Urinary bladder (tissue), 4 donors: ENCODE measurements around the gene ZSWIM4. TPM values are rescaled to one million over a fixed set of nuclear protein-coding genes. Genes with fewer than 3 reads are reported as not detected.

Experiments
- DNase-seq: peaks from one replicate; pipeline ENCODE4 v3.0.0-alpha.2; 2015; ENCODE audit errors: extremely low spot score
- H3K27ac ChIP-seq: one replicate; pipeline ENCODE4 v1.5.1; 2013; ENCODE audit warnings: low read depth, mild to moderate bottlenecking, moderate library complexity
- H3K36me3 ChIP-seq: one replicate; pipeline ENCODE4 v1.6.1; 2013; ENCODE audit warnings: mild to moderate bottlenecking, moderate library complexity; ENCODE audit not compliant: insufficient read depth
- H3K4me1 ChIP-seq: one replicate; pipeline ENCODE4 v1.6.1; 2013; ENCODE audit warnings: mild to moderate bottlenecking, moderate library complexity; ENCODE audit not compliant: insufficient read depth
- H3K4me3 ChIP-seq: one replicate; pipeline ENCODE4 v1.5.1; 2013; ENCODE audit warnings: low read depth, low read length
- WGBS: extraction: QIAGEN DNeasy Blood & Tissue Kit; methylation state at CpG from one replicate; pipeline ENCODE4 v1.1.7; 2013; 5-methylcytosine and 5-hydroxymethylcytosine counted together
- polyA plus RNA-seq: library from polyadenylated mRNA; stranded (reverse); fragments of 200-250 nt; gene quantifications from one replicate; pipeline ENCODE4 v1.2.3, GENCODE V29; 2013
- total RNA-seq: library from RNA; depleted of rRNA; stranded (reverse); fragments of >200 nt; gene quantifications from one replicate; pipeline ENCODE4 v1.2.3, GENCODE V29; 2014
- donor health status: healthy with polysubstance abuse.
- donor health status: healthy.

ZSWIM4 gene
- total and polyA plus RNA-seq, 2 donors = 2.2 to 2.5 TPM

GRCh38 chr19:13826652-13827235, 31.5 kb downstream of the ZSWIM4 start:
- no peak overlapping the region for H3K4me3 ChIP-seq
- no peak overlapping the region for H3K27ac ChIP-seq
- H3K36me3 ChIP-seq = no peaks in the 10 kb centered on the region
- DNase-seq = no peak
- H3K4me1 ChIP-seq = no peaks in the 10 kb centered on the region
- 94% methylated on average over 9 of the region's 9 CpGs for WGBS

- 77% methylated on average over 4 of the region's 4 CpGs for WGBS
- H3K36me3 ChIP-seq = no peaks in the 10 kb centered on the region
- no peak for DNase-seq
Observed at GRCh38 chr19:13827656-13828055, 32.4 kb downstream of the ZSWIM4 start.

GRCh38 chr19:13830114-13830740, 35.0 kb downstream of the ZSWIM4 start:
- no peaks in the 10 kb centered on the region for H3K36me3 ChIP-seq
- no peak overlapping the region for H3K27ac ChIP-seq
- DNase-seq = no peak
- H3K4me1 ChIP-seq = no peaks in the 10 kb centered on the region
- H3K4me3 ChIP-seq = no peak overlapping the region
- 94% methylated on average over 47 of the region's 47 CpGs for WGBS

More at GRCh38 chr19:13827656-13828055, 32.4 kb downstream of the ZSWIM4 start:
- no peaks in the 10 kb centered on the region for H3K4me1 ChIP-seq
- H3K27ac ChIP-seq = no peak overlapping the region
- no peak overlapping the region for H3K4me3 ChIP-seq

GRCh38 chr19:13830741-13831536, 35.7 kb downstream of the ZSWIM4 start:
- 92% methylated on average over 32 of the region's 32 CpGs for WGBS
- H3K4me1 ChIP-seq = no peaks in the 10 kb centered on the region
- H3K27ac ChIP-seq = no peak overlapping the region
- no peaks in the 10 kb centered on the region for H3K36me3 ChIP-seq
- no peak for DNase-seq
- H3K4me3 ChIP-seq = no peak overlapping the region

- Histone ChIP-seq H3K36me3 (no peaks in the 10 kb centered on the region), H3K27ac (no peak overlapping the region), H3K4me1 (no peaks in the 10 kb centered on the region), H3K4me3 (no peak overlapping the region)
- 69% methylated on average over 22 of the region's 22 CpGs for WGBS
- DNase-seq = no peak
Observed at GRCh38 chr19:13831537-13832467, 36.6 kb downstream of the ZSWIM4 start.

GRCh38 chr19:13833330-13834243, 38.3 kb downstream of the ZSWIM4 start:
- no peak for DNase-seq
- 7% methylated on average over 59 of the region's 59 CpGs for WGBS
- Histone ChIP-seq H3K4me3 (no peak overlapping the region), H3K27ac (peak overlapping the region; percentile 58), H3K36me3 (no peaks in the 10 kb centered on the region), H3K4me1 (no peaks in the 10 kb centered on the region)

- H3K36me3 ChIP-seq = no peaks in the 10 kb centered on the region
Observed at GRCh38 chr19:13834244-13835069, 39.2 kb downstream of the ZSWIM4 start.

GRCh38 chr19:13835791-13836723, 40.8 kb downstream of the ZSWIM4 start:
- DNase-seq = no peak
- 53% methylated on average over 21 of the region's 21 CpGs for WGBS
- peak overlapping the region; percentile 12 for H3K27ac ChIP-seq
- H3K36me3 ChIP-seq = no peaks in the 10 kb centered on the region
- no peak overlapping the region for H3K4me3 ChIP-seq
- H3K4me1 ChIP-seq = no peaks in the 10 kb centered on the region

More at GRCh38 chr19:13834244-13835069, 39.2 kb downstream of the ZSWIM4 start:
- Histone ChIP-seq H3K4me3 (no peak overlapping the region), H3K4me1 (no peaks in the 10 kb centered on the region), H3K27ac (peak overlapping the region; percentile 58)
- 67% methylated on average over 14 of the region's 14 CpGs for WGBS
- DNase-seq = no peak

GRCh38 chr19:13838435-13839129, 43.3 kb downstream of the ZSWIM4 start:
- peak overlapping the region; percentile 99 for H3K27ac ChIP-seq
- no peak for DNase-seq
- H3K4me1 ChIP-seq = no peaks in the 10 kb centered on the region
- no peaks in the 10 kb centered on the region for H3K36me3 ChIP-seq
- WGBS = 46% methylated on average over 18 of the region's 18 CpGs
- no peak overlapping the region for H3K4me3 ChIP-seq

- peak overlapping the region; percentile 94 for H3K4me3 ChIP-seq
- no peak for DNase-seq
- H3K4me1 ChIP-seq = no peaks in the 10 kb centered on the region
- H3K36me3 ChIP-seq = no peaks in the 10 kb centered on the region
- H3K27ac ChIP-seq = peak overlapping the region; percentile 99
- WGBS = 2% methylated on average over 36 of the region's 36 CpGs
Observed at GRCh38 chr19:13839130-13839937, 44.1 kb downstream of the ZSWIM4 start.
